ENCODE data around the gene FREY1. TPM values are rescaled to one million over a fixed set of nuclear protein-coding genes. Genes with fewer than 3 reads are reported as not detected.

The FREY1 gene
- total and polyA plus RNA-seq, 2 of the 8 experiments (the other 6 are each of a cell fraction or from before 2014, with no cell fraction given) = 0.32 to 1.1 TPM

DNA sequence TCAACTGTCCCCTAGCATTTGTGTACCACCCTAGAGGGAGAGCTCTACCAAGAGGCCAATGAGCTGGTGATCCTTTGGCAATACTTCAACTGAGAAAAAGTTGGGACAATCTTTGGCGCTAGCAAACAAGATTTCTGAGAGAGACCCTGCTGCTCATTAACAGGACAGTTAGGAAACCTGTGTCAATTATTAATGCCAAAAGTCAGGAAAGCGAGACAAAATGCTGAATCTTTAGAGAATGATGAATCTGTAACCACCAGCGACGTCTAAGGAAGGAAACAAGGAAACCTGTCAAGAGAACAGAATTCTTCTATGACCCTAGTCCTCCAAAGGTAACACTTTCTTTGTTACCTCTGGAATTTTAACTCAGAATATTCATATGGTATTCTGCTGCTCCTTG lies 35.3 kb upstream of the FREY1 start (continued):
- TF ChIP-seq, protein P1, sequence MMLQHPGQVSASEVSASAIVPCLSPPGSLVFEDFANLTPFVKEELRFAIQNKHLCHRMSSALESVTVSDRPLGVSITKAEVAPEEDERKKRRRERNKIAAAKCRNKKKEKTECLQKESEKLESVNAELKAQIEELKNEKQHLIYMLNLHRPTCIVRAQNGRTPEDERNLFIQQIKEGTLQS (IDR thresholded peaks at IDR 0.05; ENCODE audit: insufficient read depth, low read depth, low read length) = no peak
- TF ChIP-seq KDM1A (IDR thresholded peaks at IDR 0.05; ENCODE audit: borderline replicate concordance, low read length) (no peak), SIN3A (conservative IDR thresholded peaks at IDR 0.05 in 1 of 2, IDR thresholded peaks at IDR 0.05 in 1 of 2; ENCODE audit: low read depth in 1 of 2, low read length in 2 of 2) (no peak), JUN (IDR thresholded peaks at IDR 0.05; ENCODE audit: low read depth, low read length) (no peak)
